Breast epithelium (tissue), 3 donors: ENCODE measurements around the gene MYBPHL.

Experiments used
- POLR2A ChIP-seq: fragments of 450-650 bp; IDR thresholded peaks from one replicate; pipeline ENCODE4 v1.6.1; 2016; ENCODE audit warnings: antibody characterized with exemption, mild to moderate bottlenecking, moderate library complexity
- TF ChIP-seq, protein P1 (sequence below), 3 donors: fragments of 450-650 bp; IDR thresholded peaks; one replicate each; pipeline ENCODE4 v1.5.1; 2016 to 2017; ENCODE audit warnings: antibody characterized with exemption in 3 of 3, mild to moderate bottlenecking in 3 of 3, moderate library complexity in 3 of 3

DNA sequence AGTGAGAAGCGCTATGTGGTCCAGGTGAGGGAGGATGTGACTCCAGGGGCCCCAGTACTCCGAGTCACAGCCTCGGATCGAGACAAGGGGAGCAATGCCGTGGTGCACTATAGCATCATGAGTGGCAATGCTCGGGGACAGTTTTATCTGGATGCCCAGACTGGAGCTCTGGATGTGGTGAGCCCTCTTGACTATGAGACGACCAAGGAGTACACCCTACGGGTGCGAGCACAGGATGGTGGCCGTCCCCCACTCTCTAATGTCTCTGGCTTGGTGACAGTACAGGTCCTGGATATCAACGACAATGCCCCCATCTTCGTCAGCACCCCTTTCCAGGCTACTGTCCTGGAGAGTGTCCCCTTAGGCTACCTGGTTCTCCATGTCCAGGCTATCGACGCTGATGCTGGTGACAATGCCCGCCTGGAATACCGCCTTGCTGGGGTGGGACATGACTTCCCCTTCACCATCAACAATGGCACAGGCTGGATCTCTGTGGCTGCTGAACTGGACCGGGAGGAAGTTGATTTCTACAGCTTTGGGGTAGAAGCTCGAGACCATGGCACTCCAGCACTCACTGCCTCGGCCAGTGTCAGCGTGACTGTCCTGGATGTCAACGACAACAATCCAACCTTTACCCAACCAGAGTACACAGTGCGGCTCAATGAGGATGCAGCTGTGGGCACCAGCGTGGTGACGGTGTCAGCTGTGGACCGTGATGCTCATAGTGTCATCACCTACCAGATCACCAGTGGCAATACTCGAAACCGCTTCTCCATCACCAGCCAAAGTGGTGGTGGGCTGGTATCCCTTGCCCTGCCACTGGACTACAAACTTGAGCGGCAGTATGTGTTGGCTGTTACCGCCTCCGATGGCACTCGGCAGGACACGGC, 55.3 kb downstream of the MYBPHL start:
- TF ChIP-seq, protein P1, sequence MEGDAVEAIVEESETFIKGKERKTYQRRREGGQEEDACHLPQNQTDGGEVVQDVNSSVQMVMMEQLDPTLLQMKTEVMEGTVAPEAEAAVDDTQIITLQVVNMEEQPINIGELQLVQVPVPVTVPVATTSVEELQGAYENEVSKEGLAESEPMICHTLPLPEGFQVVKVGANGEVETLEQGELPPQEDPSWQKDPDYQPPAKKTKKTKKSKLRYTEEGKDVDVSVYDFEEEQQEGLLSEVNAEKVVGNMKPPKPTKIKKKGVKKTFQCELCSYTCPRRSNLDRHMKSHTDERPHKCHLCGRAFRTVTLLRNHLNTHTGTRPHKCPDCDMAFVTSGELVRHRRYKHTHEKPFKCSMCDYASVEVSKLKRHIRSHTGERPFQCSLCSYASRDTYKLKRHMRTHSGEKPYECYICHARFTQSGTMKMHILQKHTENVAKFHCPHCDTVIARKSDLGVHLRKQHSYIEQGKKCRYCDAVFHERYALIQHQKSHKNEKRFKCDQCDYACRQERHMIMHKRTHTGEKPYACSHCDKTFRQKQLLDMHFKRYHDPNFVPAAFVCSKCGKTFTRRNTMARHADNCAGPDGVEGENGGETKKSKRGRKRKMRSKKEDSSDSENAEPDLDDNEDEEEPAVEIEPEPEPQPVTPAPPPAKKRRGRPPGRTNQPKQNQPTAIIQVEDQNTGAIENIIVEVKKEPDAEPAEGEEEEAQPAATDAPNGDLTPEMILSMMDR (IDR thresholded peaks at IDR 0.05): no peak
- no peak for TF ChIP-seq POLR2A
